ENCODE data around the gene ATXN2L.

Gene ATXN2L

DNA sequence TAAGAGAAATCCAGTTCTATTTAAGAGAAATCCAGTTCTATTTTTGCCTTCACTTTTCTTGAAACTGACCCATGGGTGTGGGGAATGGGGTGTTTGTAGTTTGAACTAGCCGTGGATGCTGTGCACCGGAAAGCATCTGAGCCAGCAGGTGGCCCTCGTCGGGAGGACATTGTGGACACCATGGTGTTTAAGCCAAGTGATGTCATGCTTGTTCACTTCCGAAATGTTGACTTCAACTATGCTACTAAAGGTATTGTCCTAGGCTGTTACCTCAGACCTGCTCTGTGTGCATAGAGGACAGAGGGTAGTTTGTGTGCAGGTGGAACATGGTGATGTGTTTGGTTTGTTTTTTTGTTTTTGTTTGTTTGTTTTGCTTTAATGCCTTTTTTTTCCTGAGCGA is 3.3 kb downstream of the ATXN2L start:
- no peaks in the 10 kb centered on the region for H3K27me3 ChIP-seq (ENCODE audit: insufficient read depth, low read length)
- no peak overlapping the region for H3K4me3 ChIP-seq (ENCODE audit: low read length)
- peaks cover 21% of the 10 kb centered on the region for H3K4me1 ChIP-seq (ENCODE audit: insufficient read depth, low read length)
- peaks cover 58% of the 10 kb centered on the region for H3K36me3 ChIP-seq (ENCODE audit: insufficient read depth, low read length)
- H2AFZ ChIP-seq (ENCODE audit: low read depth, low read length), result no peak overlapping the region
- no peaks in the 10 kb centered on the region for H3K9me3 ChIP-seq (ENCODE audit: low read length)

GRCh38 chr16:28829747-28830146 is 6.9 kb downstream of the ATXN2L start:
- no peak overlapping the region for H2AFZ ChIP-seq (ENCODE audit: low read depth, low read length)
- H3K4me1 ChIP-seq (ENCODE audit: insufficient read depth, low read length), result peaks cover 13% of the 10 kb centered on the region
- H3K4me3 ChIP-seq (ENCODE audit: low read length), result no peak overlapping the region
- no peaks in the 10 kb centered on the region for H3K9me3 ChIP-seq (ENCODE audit: low read length)
- H3K27me3 ChIP-seq (ENCODE audit: insufficient read depth, low read length), result no peaks in the 10 kb centered on the region
- peaks cover 94% of the 10 kb centered on the region for H3K36me3 ChIP-seq (ENCODE audit: insufficient read depth, low read length)

DNA sequence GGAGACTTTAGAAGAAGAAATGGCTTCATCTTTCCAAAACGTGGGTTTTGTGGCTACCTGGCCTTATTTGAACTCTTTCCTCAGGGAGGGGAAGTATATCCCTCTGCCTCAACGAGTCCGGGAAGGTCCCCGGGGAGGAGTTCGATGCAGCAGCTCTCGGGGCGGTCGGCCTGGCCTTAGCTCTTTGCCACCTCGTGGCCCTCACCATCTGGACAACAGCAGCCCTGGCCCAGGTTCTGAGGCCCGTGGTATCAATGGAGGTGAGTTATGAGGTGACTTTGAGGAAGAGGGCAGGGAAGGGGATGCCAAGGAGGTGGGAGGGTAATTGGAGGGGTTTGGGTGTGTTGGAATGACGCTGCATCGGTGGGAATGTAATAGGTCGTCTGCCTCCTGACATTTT is 7.7 kb downstream of the ATXN2L start:
- Histone ChIP-seq H3K4me3 (ENCODE audit: low read length) (no peak overlapping the region), H2AFZ (ENCODE audit: low read depth, low read length) (no peak overlapping the region), H3K9me3 (ENCODE audit: low read length) (no peaks in the 10 kb centered on the region), H3K4me1 (ENCODE audit: insufficient read depth, low read length) (peaks cover 6% of the 10 kb centered on the region), H3K27me3 (ENCODE audit: insufficient read depth, low read length) (no peaks in the 10 kb centered on the region), H3K36me3 (ENCODE audit: insufficient read depth, low read length) (peaks cover 96% of the 10 kb centered on the region)

GRCh38 chr16:28834349-28834748 is 11.6 kb downstream of the ATXN2L start:
- Histone ChIP-seq H3K4me3 (ENCODE audit: low read length) (no peak overlapping the region), H3K9me3 (ENCODE audit: low read length) (no peaks in the 10 kb centered on the region), H2AFZ (ENCODE audit: low read depth, low read length) (no peak overlapping the region), H3K36me3 (ENCODE audit: insufficient read depth, low read length) (peaks cover 90% of the 10 kb centered on the region), H3K4me1 (ENCODE audit: insufficient read depth, low read length) (no peaks in the 10 kb centered on the region), H3K27me3 (ENCODE audit: insufficient read depth, low read length) (no peaks in the 10 kb centered on the region)

GRCh38 chr16:28834873-28835863 is 12.4 kb downstream of the ATXN2L start:
- H3K36me3 ChIP-seq (ENCODE audit: insufficient read depth, low read length), result peaks cover 82% of the 10 kb centered on the region
- no peaks in the 10 kb centered on the region for H3K4me1 ChIP-seq (ENCODE audit: insufficient read depth, low read length)
- no peaks in the 10 kb centered on the region for H3K9me3 ChIP-seq (ENCODE audit: low read length)
- H3K27me3 ChIP-seq (ENCODE audit: insufficient read depth, low read length), result no peaks in the 10 kb centered on the region
- no peak overlapping the region for H3K4me3 ChIP-seq (ENCODE audit: low read length)
- no peak overlapping the region for H2AFZ ChIP-seq (ENCODE audit: low read depth, low read length)

DNA sequence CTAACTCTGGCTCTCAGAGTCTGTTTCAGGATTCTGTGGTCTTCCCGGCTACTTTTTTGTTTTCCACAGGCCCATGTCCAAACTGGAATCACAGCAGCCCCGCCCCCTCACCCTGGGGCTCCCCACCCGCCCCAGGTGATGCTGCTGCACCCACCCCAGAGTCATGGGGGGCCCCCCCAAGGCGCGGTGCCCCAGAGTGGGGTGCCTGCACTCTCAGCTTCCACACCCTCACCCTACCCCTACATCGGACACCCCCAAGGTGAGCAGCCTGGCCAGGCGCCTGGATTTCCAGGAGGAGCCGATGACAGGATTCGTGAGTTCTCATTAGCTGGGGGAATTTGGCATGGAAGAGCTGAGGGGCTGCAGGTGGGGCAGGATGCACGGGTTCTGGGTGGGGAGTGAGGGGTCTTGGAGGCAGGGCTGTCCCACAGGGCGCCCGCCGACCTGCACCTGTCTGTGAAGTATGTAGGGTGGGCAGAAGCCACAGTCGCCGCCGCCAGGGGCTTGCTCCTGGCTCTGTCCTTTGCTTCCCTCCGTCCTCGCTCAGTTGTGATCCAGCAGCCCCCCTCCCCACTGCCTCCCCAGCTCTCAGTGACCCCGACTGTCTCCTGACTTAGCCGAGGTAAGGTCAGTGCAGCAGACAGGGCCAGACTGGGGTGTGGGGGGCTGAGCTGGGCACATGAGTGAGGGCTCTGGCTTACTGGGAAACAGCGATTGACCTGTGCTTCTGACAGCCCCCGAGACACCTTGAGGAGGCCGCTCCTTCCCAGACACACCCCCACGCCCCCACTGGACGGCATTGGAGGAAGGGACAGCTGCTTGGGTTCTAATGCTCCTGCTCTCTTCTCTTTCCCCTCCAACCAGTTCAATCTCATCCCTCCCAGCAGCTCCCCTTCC is 13.3 kb downstream of the ATXN2L start:
- Histone ChIP-seq H2AFZ (ENCODE audit: low read depth, low read length) (no peak overlapping the region), H3K27me3 (ENCODE audit: insufficient read depth, low read length) (no peaks in the 10 kb centered on the region), H3K4me3 (ENCODE audit: low read length) (no peak overlapping the region), H3K36me3 (ENCODE audit: insufficient read depth, low read length) (peaks cover 73% of the 10 kb centered on the region), H3K9me3 (ENCODE audit: low read length) (no peaks in the 10 kb centered on the region), H3K4me1 (ENCODE audit: insufficient read depth, low read length) (no peaks in the 10 kb centered on the region)

DNA sequence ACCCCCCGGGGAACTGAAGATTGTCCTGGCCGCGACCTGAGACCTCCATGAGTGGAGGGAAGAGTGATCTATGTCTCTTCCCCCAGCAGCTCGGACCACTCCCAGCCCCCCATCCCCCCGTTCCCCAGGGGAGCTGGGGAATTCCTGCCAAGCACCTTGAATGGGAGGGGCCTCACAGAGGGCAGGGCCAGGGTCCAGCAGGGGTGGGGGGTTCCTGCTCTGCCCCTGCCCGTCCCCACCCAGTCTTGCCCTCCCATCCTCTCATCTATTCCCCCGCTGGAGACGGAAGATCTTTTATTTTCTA is 13.9 kb downstream of the ATXN2L start:
- Histone ChIP-seq H3K36me3 (ENCODE audit: insufficient read depth, low read length) (peaks cover 67% of the 10 kb centered on the region), H3K4me1 (ENCODE audit: insufficient read depth, low read length) (no peaks in the 10 kb centered on the region), H3K4me3 (ENCODE audit: low read length) (no peak overlapping the region), H2AFZ (ENCODE audit: low read depth, low read length) (no peak overlapping the region), H3K9me3 (ENCODE audit: low read length) (no peaks in the 10 kb centered on the region), H3K27me3 (ENCODE audit: insufficient read depth, low read length) (no peaks in the 10 kb centered on the region)

DNA sequence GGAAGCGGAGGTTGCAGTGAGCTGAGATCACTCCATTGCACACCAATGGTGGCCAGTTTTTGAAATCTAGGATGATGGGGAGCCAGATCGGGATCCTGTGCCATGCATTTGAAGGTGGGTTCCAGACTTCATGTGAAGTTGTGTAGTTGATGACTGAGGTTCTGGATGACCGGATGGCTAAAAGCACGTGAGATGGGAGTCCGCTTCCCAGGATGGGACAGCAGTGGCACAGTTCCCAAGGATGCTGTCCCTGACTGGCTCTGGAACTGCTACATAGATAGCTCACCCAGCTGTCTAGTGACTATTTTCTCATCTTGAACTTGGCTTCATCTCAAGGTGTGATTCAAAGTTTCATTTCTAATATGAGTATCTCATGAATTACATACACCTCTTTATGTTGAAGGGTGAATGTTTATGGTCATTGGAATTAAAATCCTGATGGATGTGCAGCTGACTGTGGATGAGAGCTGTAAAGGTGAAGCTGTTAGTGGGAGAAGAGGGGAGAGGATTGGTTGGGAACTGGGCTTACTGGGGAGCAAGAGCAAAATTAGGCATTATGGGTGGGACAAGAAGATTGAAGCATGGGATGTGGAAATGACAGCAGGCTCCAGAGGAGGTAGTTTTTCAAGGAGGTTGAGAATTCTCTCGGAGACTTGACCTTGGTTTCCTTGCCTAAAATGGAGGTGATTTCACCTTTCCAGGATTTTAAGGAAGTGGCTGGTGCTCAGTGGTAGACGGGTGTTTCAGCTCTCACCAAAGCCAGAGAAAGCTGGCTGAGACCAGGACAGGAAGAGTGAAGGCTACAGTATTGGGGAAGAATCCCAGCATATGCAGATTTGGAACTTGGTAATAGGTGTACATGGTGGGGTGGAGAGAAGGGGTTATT is 15.1 kb downstream of the ATXN2L start:
- Histone ChIP-seq H2AFZ (ENCODE audit: low read depth, low read length) (no peak overlapping the region), H3K36me3 (ENCODE audit: insufficient read depth, low read length) (peaks cover 66% of the 10 kb centered on the region)

DNA sequence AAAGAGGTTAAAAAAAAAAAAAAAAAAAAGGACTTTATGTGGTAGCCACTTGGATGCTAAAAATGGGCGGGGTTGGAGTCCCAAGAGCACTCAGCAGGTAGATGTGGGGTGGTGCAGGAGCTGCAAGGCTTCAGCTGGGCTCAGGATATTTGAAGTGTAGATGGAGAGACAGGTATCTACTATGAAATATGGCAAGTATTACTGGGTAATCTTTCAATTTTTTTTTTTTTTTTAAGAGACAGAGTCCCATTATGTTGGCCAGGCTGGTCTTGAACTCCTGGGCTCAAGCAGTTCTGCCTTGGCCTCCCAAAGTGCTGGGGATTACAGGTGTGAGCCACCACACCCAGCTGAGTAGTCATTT is 15.7 kb downstream of the ATXN2L start:
- no peaks in the 10 kb centered on the region for H3K27me3 ChIP-seq (ENCODE audit: insufficient read depth, low read length)
- peaks cover 66% of the 10 kb centered on the region for H3K36me3 ChIP-seq (ENCODE audit: insufficient read depth, low read length)
- no peak overlapping the region for H3K4me3 ChIP-seq (ENCODE audit: low read length)
- H3K4me1 ChIP-seq (ENCODE audit: insufficient read depth, low read length), result no peaks in the 10 kb centered on the region
- H3K9me3 ChIP-seq (ENCODE audit: low read length), result no peaks in the 10 kb centered on the region
- H2AFZ ChIP-seq (ENCODE audit: low read depth, low read length), result no peak overlapping the region

More for the DNA sequence above, 15.1 kb downstream of the ATXN2L start:
- Histone ChIP-seq H3K4me3 (ENCODE audit: low read length) (no peak overlapping the region), H3K9me3 (ENCODE audit: low read length) (no peaks in the 10 kb centered on the region), H3K4me1 (ENCODE audit: insufficient read depth, low read length) (no peaks in the 10 kb centered on the region), H3K27me3 (ENCODE audit: insufficient read depth, low read length) (no peaks in the 10 kb centered on the region)

DNA sequence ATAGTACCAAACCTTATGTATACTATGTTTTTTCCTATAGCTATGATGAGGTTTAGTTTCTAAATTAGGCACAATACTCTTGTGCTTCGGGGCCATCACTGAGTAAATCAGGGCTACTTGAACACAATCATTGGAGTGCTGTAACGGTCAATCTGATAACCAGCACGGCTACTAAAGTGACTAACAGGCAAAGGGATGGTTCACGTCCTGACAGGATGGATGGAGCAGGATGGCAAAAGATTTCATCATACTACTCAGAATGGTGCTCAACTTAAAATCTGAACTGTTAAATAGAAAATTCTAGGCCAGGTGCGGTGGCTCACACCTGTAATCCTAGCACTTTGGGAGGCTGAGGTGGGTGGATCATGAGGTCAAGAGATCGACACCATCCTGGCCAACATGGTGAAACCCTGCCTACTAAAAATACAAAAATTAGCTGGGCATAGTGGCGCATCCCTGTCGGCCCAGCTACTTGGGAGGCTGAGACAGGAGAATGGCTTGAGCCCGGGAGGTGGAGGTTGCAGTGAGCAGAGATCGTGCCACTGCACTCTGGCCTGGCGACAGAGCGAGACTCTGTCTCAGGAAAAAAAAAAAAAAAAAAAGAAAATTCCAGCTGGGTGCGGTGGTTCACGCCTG is 16.3 kb downstream of the ATXN2L start:
- Histone ChIP-seq H2AFZ (ENCODE audit: low read depth, low read length) (no peak overlapping the region), H3K4me3 (ENCODE audit: low read length) (no peak overlapping the region), H3K9me3 (ENCODE audit: low read length) (no peaks in the 10 kb centered on the region), H3K4me1 (ENCODE audit: insufficient read depth, low read length) (no peaks in the 10 kb centered on the region), H3K36me3 (ENCODE audit: insufficient read depth, low read length) (peaks cover 65% of the 10 kb centered on the region), H3K27me3 (ENCODE audit: insufficient read depth, low read length) (no peaks in the 10 kb centered on the region)

DNA sequence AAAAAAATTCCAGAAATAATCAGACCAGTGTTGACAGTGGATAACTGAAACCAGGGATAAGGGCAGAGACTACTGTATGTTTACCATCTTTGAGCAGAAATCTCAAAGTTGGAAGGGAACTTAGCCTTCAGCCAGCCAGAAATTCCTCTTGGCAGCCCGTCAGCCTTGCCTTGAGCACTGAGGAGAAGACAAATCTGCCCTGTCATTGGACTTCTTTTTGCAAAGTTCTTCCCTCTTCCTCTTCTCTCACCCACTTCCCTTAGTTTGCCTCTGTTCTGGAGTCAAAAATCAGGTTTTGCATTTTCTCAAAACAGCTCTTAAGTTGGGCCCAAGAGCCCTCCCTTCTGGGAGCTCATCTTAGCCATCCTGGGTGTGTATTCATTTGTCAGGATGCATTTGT is 17.1 kb downstream of the ATXN2L start:
- Histone ChIP-seq H3K27me3 (ENCODE audit: insufficient read depth, low read length) (no peaks in the 10 kb centered on the region), H3K4me1 (ENCODE audit: insufficient read depth, low read length) (peaks cover under 1% of the 10 kb centered on the region), H3K36me3 (ENCODE audit: insufficient read depth, low read length) (peaks cover 64% of the 10 kb centered on the region), H3K9me3 (ENCODE audit: low read length) (no peaks in the 10 kb centered on the region), H3K4me3 (ENCODE audit: low read length) (no peak overlapping the region), H2AFZ (ENCODE audit: low read depth, low read length) (no peak overlapping the region)

GRCh38 chr16:28842696-28843095 is 19.9 kb downstream of the ATXN2L start:
- H2AFZ ChIP-seq (ENCODE audit: low read depth, low read length), result no peak overlapping the region
- H3K36me3 ChIP-seq (ENCODE audit: insufficient read depth, low read length), result peaks cover 41% of the 10 kb centered on the region

More at GRCh38 chr16:28842696-28843095, 19.9 kb downstream of the ATXN2L start:
- Histone ChIP-seq H3K9me3 (ENCODE audit: low read length) (no peaks in the 10 kb centered on the region), H3K4me1 (ENCODE audit: insufficient read depth, low read length) (peaks cover 13% of the 10 kb centered on the region), H3K27me3 (ENCODE audit: insufficient read depth, low read length) (no peaks in the 10 kb centered on the region), H3K4me3 (ENCODE audit: low read length) (no peak overlapping the region)

Measured in neuron (in vitro differentiated cells).